DOHH2 (cell line): ENCODE measurements around the gene GPC6.

ENCODE experiments used
- H3F3A ChIP-seq: fragments of 200-600 bp; sonication (generic), shearing (Covaris generic); 2 replicates; pipeline ENCODE4 v1.6.0; 2016; ENCODE audit warnings: antibody characterized with exemption, mild to moderate bottlenecking; ENCODE audit not compliant: control insufficient read depth, insufficient read depth
- H3K27ac ChIP-seq: fragments of 200-600 bp; sonication (generic); 2 replicates; pipeline ENCODE4 v1.5.1; 2014; ENCODE audit warnings: low read depth, mild to moderate bottlenecking, low read length, moderate library complexity
- H3K27me3 ChIP-seq: fragments of 200-600 bp; sonication (generic); 2 replicates; pipeline ENCODE4 v1.6.1; 2014; ENCODE audit warnings: mild to moderate bottlenecking, low read length, mixed read lengths; ENCODE audit not compliant: control insufficient read depth
- H3K36me3 ChIP-seq: fragments of 200-600 bp; sonication (generic); 2 replicates; pipeline ENCODE4 v1.6.1; 2014; ENCODE audit warnings: mild to moderate bottlenecking, low read length, moderate library complexity, mixed read lengths; ENCODE audit not compliant: control insufficient read depth
- H3K4me1 ChIP-seq: fragments of 200-600 bp; sonication (generic); 2 replicates; pipeline ENCODE4 v1.6.1; 2014; ENCODE audit warnings: mild to moderate bottlenecking, low read length, mixed read lengths; ENCODE audit not compliant: control insufficient read depth
- H3K4me2 ChIP-seq: fragments of 200-600 bp; sonication (generic); 2 replicates; pipeline ENCODE4 v1.6.0; 2014; ENCODE audit warnings: mild to moderate bottlenecking, low read length, moderate library complexity
- H3K4me3 ChIP-seq: fragments of 200-600 bp; sonication (generic); 2 replicates; pipeline ENCODE4 v1.5.1; 2014; ENCODE audit warnings: mild to moderate bottlenecking, low read length, mixed read lengths
- H3K79me2 ChIP-seq: fragments of 200-600 bp; sonication (generic); 2 replicates; pipeline ENCODE4 v1.6.1; 2014; ENCODE audit warnings: mild to moderate bottlenecking, low read length, mixed read lengths; ENCODE audit not compliant: control insufficient read depth
- H3K9me2 ChIP-seq: fragments of 200-600 bp; sonication (generic); replicated peaks from 2 replicates; pipeline ENCODE4 v1.6.1; 2014; ENCODE audit warnings: mild to moderate bottlenecking, low read length, mixed read lengths; ENCODE audit not compliant: control insufficient read depth
- H3K9me3 ChIP-seq: fragments of 200-600 bp; sonication (generic); 2 replicates; pipeline ENCODE4 v1.6.1; 2014; ENCODE audit warnings: antibody characterized with exemption, low read length, mixed read lengths; ENCODE audit not compliant: control insufficient read depth, insufficient read depth
- H4K20me1 ChIP-seq: fragments of 200-600 bp; sonication (generic); 2 replicates; pipeline ENCODE4 v1.6.0; 2014; ENCODE audit warnings: low read depth, mild to moderate bottlenecking, antibody characterized with exemption, low read length, moderate library complexity; ENCODE audit not compliant: control insufficient read depth, insufficient read depth
- EZH2phosphoT487 ChIP-seq: fragments of 200-600 bp; sonication (generic); IDR thresholded peaks from 2 replicates; pipeline ENCODE4 v1.6.1; 2017; ENCODE audit warnings: borderline replicate concordance, mild to moderate bottlenecking, antibody characterized with exemption, low read length, moderate library complexity, mixed read lengths
- TF ChIP-seq, protein P1 (sequence below): fragments of 200-600 bp; sonication (generic); IDR thresholded peaks from one replicate; pipeline ENCODE4 v1.5.1; 2014; ENCODE audit warnings: antibody characterized with exemption, mild to moderate bottlenecking, low read depth, low read length; ENCODE audit not compliant: poor library complexity, severe bottlenecking

GPC6 gene

DNA sequence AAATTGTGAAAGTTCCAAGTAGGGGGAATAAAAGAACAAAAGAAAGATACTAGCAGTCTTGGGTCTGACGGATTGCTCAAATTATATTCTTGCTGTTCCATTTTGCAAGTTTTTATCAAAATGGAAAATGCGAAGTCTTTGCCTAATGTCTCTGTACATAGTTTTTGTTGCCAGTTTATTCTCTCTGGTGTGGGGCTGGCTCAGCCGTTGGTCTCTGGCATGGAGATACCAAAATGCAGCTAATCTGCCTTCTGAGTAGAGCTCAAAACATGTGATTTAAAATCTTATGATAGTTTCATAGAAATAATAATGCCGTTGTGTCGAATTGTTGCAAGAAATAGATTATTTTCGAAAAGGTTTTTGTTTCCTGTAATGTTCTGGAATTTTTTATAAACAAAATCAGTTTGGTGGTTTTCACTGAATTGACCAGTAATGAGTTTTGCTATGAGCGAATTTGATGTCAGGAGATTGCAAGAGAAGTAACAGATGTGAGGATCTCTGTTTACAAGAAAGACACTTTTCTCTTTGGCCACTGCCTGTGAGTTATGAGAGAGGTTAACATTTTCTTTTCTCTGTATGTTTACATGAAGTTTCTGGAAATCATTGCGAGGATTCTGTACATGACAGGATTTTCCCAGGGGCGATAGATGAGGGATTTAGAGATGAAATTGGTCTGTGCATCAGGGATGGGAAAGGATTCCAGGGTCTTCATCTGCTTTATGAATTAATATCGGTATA is 1105.9 kb downstream of the GPC6 start:
- no peaks in the 10 kb centered on the region for H4K20me1 ChIP-seq
- no peaks in the 10 kb centered on the region for H3K36me3 ChIP-seq
- no peaks in the 10 kb centered on the region for H3F3A ChIP-seq
- peaks cover 8% of the 10 kb centered on the region for H3K4me1 ChIP-seq
- no peak for TF ChIP-seq EZH2phosphoT487
- TF ChIP-seq, protein P1, sequence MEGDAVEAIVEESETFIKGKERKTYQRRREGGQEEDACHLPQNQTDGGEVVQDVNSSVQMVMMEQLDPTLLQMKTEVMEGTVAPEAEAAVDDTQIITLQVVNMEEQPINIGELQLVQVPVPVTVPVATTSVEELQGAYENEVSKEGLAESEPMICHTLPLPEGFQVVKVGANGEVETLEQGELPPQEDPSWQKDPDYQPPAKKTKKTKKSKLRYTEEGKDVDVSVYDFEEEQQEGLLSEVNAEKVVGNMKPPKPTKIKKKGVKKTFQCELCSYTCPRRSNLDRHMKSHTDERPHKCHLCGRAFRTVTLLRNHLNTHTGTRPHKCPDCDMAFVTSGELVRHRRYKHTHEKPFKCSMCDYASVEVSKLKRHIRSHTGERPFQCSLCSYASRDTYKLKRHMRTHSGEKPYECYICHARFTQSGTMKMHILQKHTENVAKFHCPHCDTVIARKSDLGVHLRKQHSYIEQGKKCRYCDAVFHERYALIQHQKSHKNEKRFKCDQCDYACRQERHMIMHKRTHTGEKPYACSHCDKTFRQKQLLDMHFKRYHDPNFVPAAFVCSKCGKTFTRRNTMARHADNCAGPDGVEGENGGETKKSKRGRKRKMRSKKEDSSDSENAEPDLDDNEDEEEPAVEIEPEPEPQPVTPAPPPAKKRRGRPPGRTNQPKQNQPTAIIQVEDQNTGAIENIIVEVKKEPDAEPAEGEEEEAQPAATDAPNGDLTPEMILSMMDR: no peak
- H3K79me2 ChIP-seq: no peaks in the 10 kb centered on the region
- H3K4me3 ChIP-seq: no peak overlapping the region
- H3K27me3 ChIP-seq: no peaks in the 10 kb centered on the region; the same call in 1 of the 2 replicates
- no peak overlapping the region for H3K27ac ChIP-seq
- no peaks in the 10 kb centered on the region for H3K9me2 ChIP-seq
- no peaks in the 10 kb centered on the region for H3K9me3 ChIP-seq
- no peak overlapping the region for H3K4me2 ChIP-seq

DNA sequence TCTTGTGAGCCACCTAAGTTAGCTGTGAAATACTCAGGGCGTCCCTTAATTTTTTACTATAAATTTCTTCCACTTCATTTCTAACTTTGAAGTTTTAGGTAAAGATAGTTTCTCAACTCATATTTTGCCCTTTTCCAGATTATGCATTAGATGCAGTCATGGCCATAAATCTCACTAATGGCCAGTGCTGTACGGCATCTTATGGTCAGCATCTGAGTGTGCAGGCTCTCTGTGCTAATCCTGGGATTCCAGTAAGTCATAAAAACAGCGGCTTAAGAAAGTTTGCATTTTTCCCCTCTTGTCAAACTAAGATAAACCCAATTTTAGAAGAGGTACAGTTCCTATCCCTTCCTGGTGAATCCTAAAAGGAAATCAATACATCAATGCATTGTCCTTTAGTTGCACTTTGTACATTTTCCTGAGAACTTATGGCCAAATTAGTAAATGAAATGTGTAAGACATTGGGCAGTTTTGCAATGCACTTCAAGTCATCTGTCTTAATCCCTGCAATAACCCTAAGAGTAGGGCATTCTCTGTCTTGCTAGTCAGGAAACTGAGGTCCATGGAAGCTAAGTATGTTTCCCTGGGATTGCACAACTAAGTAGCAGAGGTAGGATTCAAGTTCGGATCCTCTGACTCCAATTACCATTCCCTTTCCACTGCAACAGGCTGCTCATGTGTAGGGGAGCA is 1106.7 kb downstream of the GPC6 start:
- H3K27ac ChIP-seq: no peak overlapping the region
- no peaks in the 10 kb centered on the region for H3K9me2 ChIP-seq
- no peaks in the 10 kb centered on the region for H3K9me3 ChIP-seq
- H3K36me3 ChIP-seq: no peaks in the 10 kb centered on the region
- H3K79me2 ChIP-seq: no peaks in the 10 kb centered on the region
- H3K4me3 ChIP-seq: no peak overlapping the region
- no peaks in the 10 kb centered on the region for H4K20me1 ChIP-seq
- TF ChIP-seq EZH2phosphoT487: no peak
- TF ChIP-seq, protein P1: no peak
- no peak overlapping the region for H3K4me2 ChIP-seq
- H3K27me3 ChIP-seq: no peaks in the 10 kb centered on the region; the same call in 1 of the 2 replicates
- H3K4me1 ChIP-seq: peaks cover under 1% of the 10 kb centered on the region
- no peaks in the 10 kb centered on the region for H3F3A ChIP-seq

DNA sequence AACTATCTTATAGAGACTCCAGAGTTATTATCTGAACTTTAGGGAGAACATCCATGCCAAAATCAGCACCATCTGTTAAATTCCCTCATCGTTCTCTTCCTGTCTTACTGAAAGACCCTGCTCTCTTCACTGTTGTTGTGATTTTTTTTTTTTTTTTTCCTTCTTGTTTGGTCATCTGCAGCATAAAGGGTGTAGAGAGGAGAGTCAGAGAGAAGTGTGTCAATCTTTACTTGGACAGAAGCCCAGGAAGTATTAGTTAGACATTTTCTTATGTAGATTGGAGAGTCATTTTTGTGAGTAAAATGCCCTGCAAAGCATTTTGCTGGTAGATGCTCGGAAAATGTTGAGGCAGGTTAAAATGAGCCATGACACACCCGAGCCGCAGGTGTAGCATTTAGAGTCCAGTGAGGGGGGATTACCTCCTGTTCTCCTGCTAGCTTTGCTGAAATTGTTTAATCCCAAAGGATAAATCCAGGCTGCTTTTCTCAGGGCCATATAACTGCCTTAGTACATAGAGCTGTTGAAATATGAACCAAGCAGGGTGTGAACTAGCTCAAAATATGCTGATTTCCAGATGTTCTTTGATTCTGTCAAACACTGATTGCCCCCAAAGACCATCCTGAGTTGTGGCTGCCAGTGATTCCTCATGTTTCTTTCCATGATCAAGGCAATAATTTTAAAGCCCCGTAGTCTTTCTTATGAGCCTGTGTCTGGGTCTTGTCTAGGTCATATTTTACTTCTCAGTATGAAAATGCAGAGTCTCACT is 1109.3 kb downstream of the GPC6 start:
- no peaks in the 10 kb centered on the region for H3F3A ChIP-seq
- H3K4me1 ChIP-seq: no peaks in the 10 kb centered on the region
- H3K27ac ChIP-seq: no peak overlapping the region
- no peak overlapping the region for H3K4me3 ChIP-seq
- H3K79me2 ChIP-seq: no peaks in the 10 kb centered on the region
- no peaks in the 10 kb centered on the region for H3K9me2 ChIP-seq
- no peaks in the 10 kb centered on the region for H4K20me1 ChIP-seq
- H3K4me2 ChIP-seq: no peak overlapping the region
- no peaks in the 10 kb centered on the region for H3K36me3 ChIP-seq
- H3K27me3 ChIP-seq: no peaks in the 10 kb centered on the region; the same call in 1 of the 2 replicates
- no peaks in the 10 kb centered on the region for H3K9me3 ChIP-seq
- TF ChIP-seq, protein P1: no peak
- no peak for TF ChIP-seq EZH2phosphoT487
